K562 (cell line): Measurements from ENCODE around the gene HSPA1L. TPM values are rescaled to one million over a fixed set of nuclear protein-coding genes. Genes with fewer than 3 reads are reported as not detected.

Experiments used
- ATF6 ChIP-seq: sonication (generic); formaldehyde crosslinking; IDR thresholded peaks from 2 replicates; pipeline ENCODE4 v1.4.0; 2020; ENCODE audit warnings: mild to moderate bottlenecking, missing genetic modification reagents
- BDP1 ChIP-seq: IDR thresholded peaks from 3 replicates; pipeline ENCODE4 v1.6.1; 2011; ENCODE audit not compliant: insufficient read length, insufficient read depth
- CBX8 ChIP-seq: fragments of 200-600 bp; sonication (generic); IDR thresholded peaks from 2 replicates; pipeline ENCODE4 v1.6.1; 2012; ENCODE audit warnings: borderline replicate concordance, mixed run types, low read depth, mild to moderate bottlenecking, moderate library complexity, mixed read lengths, low read length, control low read depth, inconsistent platforms; ENCODE audit not compliant: poor library complexity, severe bottlenecking; ENCODE audit errors: extremely low read depth
- CXXC5 ChIP-seq: fragments of 250-450 bp; sonication (Bioruptor Pico); IDR thresholded peaks from 2 replicates; pipeline ENCODE4 v1.8.0; 2022; ENCODE audit warnings: inconsistent platforms, mild to moderate bottlenecking, moderate library complexity
- GTF3C2 ChIP-seq: IDR thresholded peaks from 3 replicates; pipeline ENCODE4 v1.6.1; 2011; ENCODE audit warnings: borderline replicate concordance, mild to moderate bottlenecking, moderate library complexity; ENCODE audit not compliant: insufficient read length; ENCODE audit errors: extremely low read depth
- HDAC2 ChIP-seq: fragments of 450-650 bp; IDR thresholded peaks from 2 replicates; pipeline ENCODE4 v1.6.1; 2016; ENCODE audit warnings: mild to moderate bottlenecking
- HMBOX1 ChIP-seq: sonication (generic); IDR thresholded peaks from 2 replicates; pipeline ENCODE4 v1.6.1; 2016
- HNRNPK ChIP-seq: fragments of 200-400 bp; formaldehyde crosslinking; IDR thresholded peaks from one replicate; pipeline ENCODE4 v1.6.1; 2018; ENCODE audit warnings: mild to moderate bottlenecking, low read depth, low read length; ENCODE audit not compliant: poor library complexity, severe bottlenecking
- HNRNPLL ChIP-seq: fragments of 200-400 bp; formaldehyde crosslinking; IDR thresholded peaks from 2 replicates; pipeline ENCODE4 v1.6.1; 2017; ENCODE audit warnings: low read length, low read depth, mild to moderate bottlenecking; ENCODE audit not compliant: poor library complexity, severe bottlenecking
- NFXL1 ChIP-seq: fragments of 450-650 bp; formaldehyde crosslinking; IDR thresholded peaks from 2 replicates; pipeline ENCODE4 v1.4.0; 2021; ENCODE audit warnings: mild to moderate bottlenecking
- PHF20 ChIP-seq: fragments of 450-650 bp; IDR thresholded peaks from 2 replicates; pipeline ENCODE4 v1.6.1; 2018; ENCODE audit not compliant: partially characterized antibody
- SIN3B ChIP-seq: fragments of 450-650 bp; IDR thresholded peaks from 2 replicates; pipeline ENCODE4 v1.6.1; 2017; ENCODE audit warnings: low read depth, mild to moderate bottlenecking, moderate library complexity
- SPI1 ChIP-seq: IDR thresholded peaks from 2 replicates; pipeline ENCODE4 v1.6.1; 2011; ENCODE audit warnings: low read depth, low read length, control low read depth, borderline replicate concordance
- ZBTB5 ChIP-seq: fragments of 450-650 bp; IDR thresholded peaks from 2 replicates; pipeline ENCODE4 v1.6.1; 2017; ENCODE audit warnings: antibody characterized with exemption
- ZNF212 ChIP-seq: fragments of 450-650 bp; formaldehyde crosslinking; IDR thresholded peaks from 2 replicates; pipeline ENCODE4 v1.4.0; 2020; ENCODE audit warnings: mild to moderate bottlenecking
- ZNF408 ChIP-seq: fragments of 250-450 bp; sonication (Bioruptor Pico); IDR thresholded peaks from 2 replicates; pipeline ENCODE4 v1.4.0; 2020; ENCODE audit warnings: low read depth, mild to moderate bottlenecking, moderate library complexity
- ZNF76 ChIP-seq: fragments of 250-450 bp; sonication (Bioruptor Pico); IDR thresholded peaks from 2 replicates; pipeline ENCODE4 v1.4.0; 2020; ENCODE audit warnings: mild to moderate bottlenecking, moderate library complexity, borderline replicate concordance
- polyA plus RNA-seq, 8 experiments: library from polyadenylated mRNA; depleted of rRNA in 4 of 8; stranded (reverse) in 5 of 8; unstranded in 3 of 8; fragments of >200 nt; fragmentation: Nextera tagmentation in 2 of 8; fragmentation: Illumina TruSeq in 1 of 8; extraction: Ambion mirVana in 2 of 8; extraction: Trizol in 1 of 8; gene quantifications; 2 replicates each; pipeline versions ENCODE4 v1.2.1 to v1.2.3, GENCODE V29; 2011 to 2014; ENCODE audit warnings: inconsistent platforms in 1 of 8, missing spikeins in 1 of 8
- total RNA-seq, 7 experiments: library from RNA; depleted of rRNA in 6 of 7; stranded (reverse); fragments of >200 nt in 6 of 7; fragmentation: Illumina TruSeq in 2 of 7; extraction: Trizol in 2 of 7; gene quantifications; 2 replicates each; pipeline versions ENCODE4 v1.2.1 to v1.2.3, GENCODE V29; 2011 to 2021; ENCODE audit warnings: low replicate concordance in 1 of 7

Gene HSPA1L
- total and polyA plus RNA-seq, 9 of the 15 experiments (the other 6 are each of a cell fraction or from before 2014, with no cell fraction given), result 0.14 to 2.1 (median 1.3) TPM

- TF ChIP-seq GTF3C2 (no peak), NFXL1 (CRISPR knock-in tag) (no peak), HNRNPK (peak; percentile 52), HMBOX1 (peak; percentile 55; the same call in 1 of the 2 replicates), ZBTB5 (peak; percentile 82), ZNF408 (CRISPR knock-in tag) (no peak), PHF20 (peak; percentile 83), ZNF76 (CRISPR knock-in tag) (peak; percentile 90), ZNF212 (CRISPR knock-in tag) (peak; percentile 7; the same call in 1 of the 2 replicates), ATF6 (CRISPR knock-in tag) (no peak), HDAC2 (peak; percentile 87), BDP1 (no peak), HNRNPLL (no peak), CXXC5 (peak; percentile 91), CBX8 (no peak), SIN3B (peak; percentile 96), SPI1 (peak; percentile 77; the same call in 1 of the 2 replicates)
Observed at GRCh38 chr6:31795616-31796298, 19.3 kb downstream of the HSPA1L start, which contains the start of gene VARS1 (continued).
